Measurements from ENCODE around the gene UBC. TPM values are rescaled to one million over a fixed set of nuclear protein-coding genes. Genes with fewer than 3 reads are reported as not detected.

UBC gene
- total and polyA plus RNA-seq, 9 of the 15 experiments (the other 6 are each of a cell fraction or from before 2014, with no cell fraction given) = 533 to 1,153 (median 813) TPM

DNA sequence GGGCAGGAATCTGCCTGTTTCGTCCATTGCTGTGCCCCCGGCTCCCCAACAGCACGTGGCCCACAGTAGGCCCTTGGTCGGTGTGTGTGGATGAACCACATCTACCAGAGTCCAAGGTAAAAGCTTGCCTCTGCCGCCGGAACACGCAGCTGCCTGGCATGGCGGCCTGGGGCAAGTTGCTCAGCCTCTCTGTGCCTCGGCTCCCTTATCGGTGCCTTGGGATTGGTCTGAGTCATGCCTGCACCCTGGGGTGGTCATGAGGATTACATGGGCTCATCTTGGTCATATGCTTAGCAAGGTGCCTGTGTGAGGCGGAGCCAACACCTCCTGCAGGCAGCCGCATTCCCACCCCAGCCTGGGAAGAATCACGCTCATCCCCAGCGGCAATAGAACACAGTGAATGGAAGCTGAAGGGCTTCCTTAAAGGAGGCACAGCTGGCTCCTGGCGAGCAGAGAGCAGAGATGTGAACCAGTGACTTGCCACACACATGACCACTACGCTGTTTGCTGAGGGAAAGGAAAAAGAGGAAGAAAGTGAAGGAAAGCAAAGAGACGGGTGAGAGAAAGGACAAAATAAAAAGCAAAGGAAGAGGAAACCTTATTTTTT, 45.3 kb downstream of the UBC start (continued):
- TF ChIP-seq, protein P1, sequence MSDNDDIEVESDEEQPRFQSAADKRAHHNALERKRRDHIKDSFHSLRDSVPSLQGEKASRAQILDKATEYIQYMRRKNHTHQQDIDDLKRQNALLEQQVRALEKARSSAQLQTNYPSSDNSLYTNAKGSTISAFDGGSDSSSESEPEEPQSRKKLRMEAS (CRISPR knock-in tag; IDR thresholded peaks at IDR 0.05) = peak; percentile 82
- no peak for TF ChIP-seq SIX5 (IDR thresholded peaks at IDR 0.05; ENCODE audit: borderline replicate concordance in 1 of 2, insufficient read depth in 1 of 2, low read depth in 1 of 2, low read length in 2 of 2)
- TF ChIP-seq, protein P2, sequence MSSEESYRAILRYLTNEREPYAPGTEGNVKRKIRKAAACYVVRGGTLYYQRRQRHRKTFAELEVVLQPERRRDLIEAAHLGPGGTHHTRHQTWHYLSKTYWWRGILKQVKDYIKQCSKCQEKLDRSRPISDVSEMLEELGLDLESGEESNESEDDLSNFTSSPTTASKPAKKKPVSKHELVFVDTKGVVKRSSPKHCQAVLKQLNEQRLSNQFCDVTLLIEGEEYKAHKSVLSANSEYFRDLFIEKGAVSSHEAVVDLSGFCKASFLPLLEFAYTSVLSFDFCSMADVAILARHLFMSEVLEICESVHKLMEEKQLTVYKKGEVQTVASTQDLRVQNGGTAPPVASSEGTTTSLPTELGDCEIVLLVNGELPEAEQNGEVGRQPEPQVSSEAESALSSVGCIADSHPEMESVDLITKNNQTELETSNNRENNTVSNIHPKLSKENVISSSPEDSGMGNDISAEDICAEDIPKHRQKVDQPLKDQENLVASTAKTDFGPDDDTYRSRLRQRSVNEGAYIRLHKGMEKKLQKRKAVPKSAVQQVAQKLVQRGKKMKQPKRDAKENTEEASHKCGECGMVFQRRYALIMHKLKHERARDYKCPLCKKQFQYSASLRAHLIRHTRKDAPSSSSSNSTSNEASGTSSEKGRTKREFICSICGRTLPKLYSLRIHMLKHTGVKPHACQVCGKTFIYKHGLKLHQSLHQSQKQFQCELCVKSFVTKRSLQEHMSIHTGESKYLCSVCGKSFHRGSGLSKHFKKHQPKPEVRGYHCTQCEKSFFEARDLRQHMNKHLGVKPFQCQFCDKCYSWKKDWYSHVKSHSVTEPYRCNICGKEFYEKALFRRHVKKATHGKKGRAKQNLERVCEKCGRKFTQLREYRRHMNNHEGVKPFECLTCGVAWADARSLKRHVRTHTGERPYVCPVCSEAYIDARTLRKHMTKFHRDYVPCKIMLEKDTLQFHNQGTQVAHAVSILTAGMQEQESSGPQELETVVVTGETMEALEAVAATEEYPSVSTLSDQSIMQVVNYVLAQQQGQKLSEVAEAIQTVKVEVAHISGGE (CRISPR knock-in tag; IDR thresholded peaks at IDR 0.05) = peak in 1 of 3 experiments; percentile 32; a peak in 1 of 6 replicates
- TF ChIP-seq, protein P3, sequence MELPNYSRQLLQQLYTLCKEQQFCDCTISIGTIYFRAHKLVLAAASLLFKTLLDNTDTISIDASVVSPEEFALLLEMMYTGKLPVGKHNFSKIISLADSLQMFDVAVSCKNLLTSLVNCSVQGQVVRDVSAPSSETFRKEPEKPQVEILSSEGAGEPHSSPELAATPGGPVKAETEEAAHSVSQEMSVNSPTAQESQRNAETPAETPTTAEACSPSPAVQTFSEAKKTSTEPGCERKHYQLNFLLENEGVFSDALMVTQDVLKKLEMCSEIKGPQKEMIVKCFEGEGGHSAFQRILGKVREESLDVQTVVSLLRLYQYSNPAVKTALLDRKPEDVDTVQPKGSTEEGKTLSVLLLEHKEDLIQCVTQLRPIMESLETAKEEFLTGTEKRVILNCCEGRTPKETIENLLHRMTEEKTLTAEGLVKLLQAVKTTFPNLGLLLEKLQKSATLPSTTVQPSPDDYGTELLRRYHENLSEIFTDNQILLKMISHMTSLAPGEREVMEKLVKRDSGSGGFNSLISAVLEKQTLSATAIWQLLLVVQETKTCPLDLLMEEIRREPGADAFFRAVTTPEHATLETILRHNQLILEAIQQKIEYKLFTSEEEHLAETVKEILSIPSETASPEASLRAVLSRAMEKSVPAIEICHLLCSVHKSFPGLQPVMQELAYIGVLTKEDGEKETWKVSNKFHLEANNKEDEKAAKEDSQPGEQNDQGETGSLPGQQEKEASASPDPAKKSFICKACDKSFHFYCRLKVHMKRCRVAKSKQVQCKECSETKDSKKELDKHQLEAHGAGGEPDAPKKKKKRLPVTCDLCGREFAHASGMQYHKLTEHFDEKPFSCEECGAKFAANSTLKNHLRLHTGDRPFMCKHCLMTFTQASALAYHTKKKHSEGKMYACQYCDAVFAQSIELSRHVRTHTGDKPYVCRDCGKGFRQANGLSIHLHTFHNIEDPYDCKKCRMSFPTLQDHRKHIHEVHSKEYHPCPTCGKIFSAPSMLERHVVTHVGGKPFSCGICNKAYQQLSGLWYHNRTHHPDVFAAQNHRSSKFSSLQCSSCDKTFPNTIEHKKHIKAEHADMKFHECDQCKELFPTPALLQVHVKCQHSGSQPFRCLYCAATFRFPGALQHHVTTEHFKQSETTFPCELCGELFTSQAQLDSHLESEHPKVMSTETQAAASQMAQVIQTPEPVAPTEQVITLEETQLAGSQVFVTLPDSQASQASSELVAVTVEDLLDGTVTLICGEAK (IDR thresholded peaks at IDR 0.05) = no peak
- TF ChIP-seq, protein P3 (CRISPR knock-in tag; IDR thresholded peaks at IDR 0.05) = no peak
- TF ChIP-seq ERF (CRISPR knock-in tag; IDR thresholded peaks at IDR 0.05) = no peak
- TF ChIP-seq, protein P4, sequence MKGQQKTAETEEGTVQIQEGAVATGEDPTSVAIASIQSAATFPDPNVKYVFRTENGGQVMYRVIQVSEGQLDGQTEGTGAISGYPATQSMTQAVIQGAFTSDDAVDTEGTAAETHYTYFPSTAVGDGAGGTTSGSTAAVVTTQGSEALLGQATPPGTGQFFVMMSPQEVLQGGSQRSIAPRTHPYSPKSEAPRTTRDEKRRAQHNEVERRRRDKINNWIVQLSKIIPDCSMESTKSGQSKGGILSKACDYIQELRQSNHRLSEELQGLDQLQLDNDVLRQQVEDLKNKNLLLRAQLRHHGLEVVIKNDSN (CRISPR knock-in tag; IDR thresholded peaks at IDR 0.05) = peak; percentile 65
- TF ChIP-seq POLR2G (IDR thresholded peaks at IDR 0.05; ENCODE audit: low read depth, low read length) = peak; percentile 81
- peak; percentile 55; the same call in 1 of the 2 replicates for TF ChIP-seq POLR2A (conservative IDR thresholded peaks at IDR 0.05)
- TF ChIP-seq TAF7 (tag; IDR thresholded peaks at IDR 0.05) = 0 out of 2 replicates have a peak, but pooled peaks have one; percentile 32
- TF ChIP-seq ZSCAN29 (IDR thresholded peaks at IDR 0.05) = no peak
- TF ChIP-seq, protein P5, sequence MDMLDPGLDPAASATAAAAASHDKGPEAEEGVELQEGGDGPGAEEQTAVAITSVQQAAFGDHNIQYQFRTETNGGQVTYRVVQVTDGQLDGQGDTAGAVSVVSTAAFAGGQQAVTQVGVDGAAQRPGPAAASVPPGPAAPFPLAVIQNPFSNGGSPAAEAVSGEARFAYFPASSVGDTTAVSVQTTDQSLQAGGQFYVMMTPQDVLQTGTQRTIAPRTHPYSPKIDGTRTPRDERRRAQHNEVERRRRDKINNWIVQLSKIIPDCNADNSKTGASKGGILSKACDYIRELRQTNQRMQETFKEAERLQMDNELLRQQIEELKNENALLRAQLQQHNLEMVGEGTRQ (CRISPR knock-in tag; IDR thresholded peaks at IDR 0.05) = no peak

All from K562 (cell line).